Esophagus squamous epithelium (tissue), 5 donors: ENCODE data around the gene LIMS1. TPM values are rescaled to one million over a fixed set of nuclear protein-coding genes. Genes with fewer than 3 reads are reported as not detected.
A peak's percentile ranks its signal among the peaks of the same experiment; 100 is the strongest.

Experiments
- DNase-seq: peaks from one replicate; lab custom pipeline; 2025; lab: John Stamatoyannopoulos, UW
- H3K27ac ChIP-seq, 4 donors: fragments of 200-600 bp; sonication (generic); one replicate each; pipeline ENCODE4 v1.5.1; 2016 to 2019; ENCODE audit warnings: mild to moderate bottlenecking in 1 of 4
- H3K27me3 ChIP-seq, 4 donors: fragments of 200-600 bp; sonication (generic); 1 replicate in 3 of 4; 2 replicates in 1 of 4; pipeline versions ENCODE4 v1.5.1 to v1.6.0; 2017 to 2021; ENCODE audit warnings: antibody characterized with exemption in 1 of 4
- H3K36me3 ChIP-seq, 3 donors: fragments of 200-600 bp; sonication (generic); one replicate each; pipeline ENCODE4 v1.5.1; 2016 to 2019
- H3K4me1 ChIP-seq, 3 donors: fragments of 200-600 bp; sonication (generic); one replicate each; pipeline ENCODE4 v1.5.1; 2017 to 2019
- H3K4me3 ChIP-seq, 4 donors: fragments of 200-600 bp; sonication (generic); 1 replicate in 3 of 4; 2 replicates in 1 of 4; pipeline ENCODE4 v1.5.1; 2016 to 2019; ENCODE audit warnings: mild to moderate bottlenecking in 2 of 4, moderate library complexity in 1 of 4
- H3K9me3 ChIP-seq, 3 donors: fragments of 200-600 bp; sonication (generic); one replicate each; pipeline ENCODE4 v1.5.1; 2016 to 2019
- CTCF ChIP-seq, 6 experiments: fragments of 450-650 bp in 4 of 6; fragments of 200-600 bp in 2 of 6; sonication (generic) in 2 of 6; IDR thresholded peaks; one replicate each; pipeline ENCODE4 v1.5.1; 2016 to 2019; ENCODE audit warnings: antibody characterized with exemption in 6 of 6, mild to moderate bottlenecking in 4 of 6, moderate library complexity in 4 of 6
- POLR2A ChIP-seq, 4 donors: fragments of 450-650 bp; IDR thresholded peaks; one replicate each; pipeline ENCODE4 v1.6.1; 2017; ENCODE audit warnings: antibody characterized with exemption in 4 of 4, mild to moderate bottlenecking in 4 of 4, moderate library complexity in 3 of 4
- WGBS, 2 donors: methylation state at CpG; one replicate each; pipeline ENCODE4 v1.1.5; 2018; 5-methylcytosine and 5-hydroxymethylcytosine counted together
- intact Hi-C: fragments of 100-400 bp; cut with DNase I; formaldehyde crosslinking; loops from one replicate; pipeline ENCODE4 v1.15.0; 2022
- total RNA-seq, 4 donors: library from RNA; depleted of rRNA; stranded (reverse); fragments of >200 nt; gene quantifications; one replicate each; pipeline ENCODE4 v1.1.0, GENCODE V29; 2016
- donor health status: DM: yes; HTN: yes; CAD: no.

Gene LIMS1
- total RNA-seq, 4 donors from 2014 or later: 37.8 to 66.2 (median 54.0) TPM

GRCh38 chr2:108634576-108635160, 100.4 kb downstream of the LIMS1 start:
- DNase-seq: no peak
- intact Hi-C loops: no loop called here
- Histone ChIP-seq H3K4me1 (peaks cover 6 to 85% (median 35%) of the 10 kb centered on the region in 3 donors), H3K9me3 (no peaks in the 10 kb centered on the region), H3K36me3 (no peaks in the 10 kb centered on the region), H3K4me3 (no peak overlapping the region), H3K27ac (no peak overlapping the region), H3K27me3 (no peaks in the 10 kb centered on the region)
- TF ChIP-seq POLR2A (IDR thresholded peaks at IDR 0.05) (no peak), CTCF (IDR thresholded peaks at IDR 0.05) (no peak)
- WGBS, 2 donors: 62 to 87% methylated on average over 7 to 9 of the region's 10 CpGs

DNA sequence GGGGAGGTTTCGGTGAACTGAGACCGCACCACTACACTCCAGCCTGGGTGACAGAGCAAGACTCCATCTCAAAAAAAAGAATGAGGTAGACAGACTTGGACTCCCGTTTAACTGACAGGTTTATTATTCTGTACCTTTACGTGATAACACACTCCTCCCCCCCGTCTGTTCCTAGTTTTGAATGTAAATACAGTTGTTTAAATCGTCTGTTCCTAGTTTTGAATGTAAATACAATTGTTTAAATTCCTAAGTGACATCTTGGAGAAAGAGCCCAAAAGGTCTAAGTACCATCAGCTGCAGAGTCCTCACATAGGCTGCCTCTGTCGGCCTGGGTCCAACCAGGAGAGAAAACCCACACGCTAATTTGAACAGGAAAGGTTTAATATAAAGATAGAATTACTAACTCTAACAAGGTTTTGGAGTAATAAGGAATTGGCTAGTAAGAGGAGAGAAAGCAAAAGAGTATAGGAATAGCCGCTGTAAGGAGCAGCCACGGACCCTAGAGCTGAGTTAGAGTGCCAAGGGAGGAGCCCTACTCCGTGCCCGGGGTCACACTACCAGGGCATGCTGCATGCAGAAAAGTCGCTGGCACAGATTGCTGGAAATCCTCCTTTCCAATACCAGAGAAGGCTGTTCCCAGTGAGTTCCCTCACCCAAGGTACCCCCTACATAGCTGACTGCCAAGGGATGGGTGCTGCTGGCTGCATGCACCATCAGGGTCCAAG, 101.5 kb downstream of the LIMS1 start:
- no peaks in the 10 kb centered on the region for H3K27me3 ChIP-seq
- DNase-seq: no peak
- WGBS, 2 donors: 52 to 71% methylated on average over 13 of the region's 13 CpGs
- TF ChIP-seq POLR2A (IDR thresholded peaks at IDR 0.05) (no peak), CTCF (IDR thresholded peaks at IDR 0.05) (no peak)
- H3K4me1 ChIP-seq: peaks cover 6 to 92% (median 38%) of the 10 kb centered on the region in 3 donors
- intact Hi-C loops: no loop called here
- no peaks in the 10 kb centered on the region for H3K9me3 ChIP-seq
- H3K4me3 ChIP-seq: no peak overlapping the region
- H3K27ac ChIP-seq: peak overlapping the region in 3 of 4 donors; percentile 34 to 47 (median 46)
- no peaks in the 10 kb centered on the region for H3K36me3 ChIP-seq

- intact Hi-C loops: no loop called here
- Histone ChIP-seq H3K27ac (peak overlapping the region in 3 of 4 donors; percentile 3 to 47 (median 46)), H3K27me3 (no peaks in the 10 kb centered on the region), H3K9me3 (no peaks in the 10 kb centered on the region), H3K36me3 (no peaks in the 10 kb centered on the region), H3K4me3 (no peak overlapping the region), H3K4me1 (peaks cover 6 to 82% (median 36%) of the 10 kb centered on the region in 3 donors)
- WGBS, 2 donors: 34% methylated on average over 4 of the region's 4 CpGs
- no peak for TF ChIP-seq POLR2A (IDR thresholded peaks at IDR 0.05)
- no peak for TF ChIP-seq CTCF (IDR thresholded peaks at IDR 0.05)
- no peak for DNase-seq
These were observed 103.0 kb downstream of the LIMS1 start for GRCh38 chr2:108637304-108637669.

- intact Hi-C loops: no loop called here
- H3K36me3 ChIP-seq: peaks cover 0 to 6% (median 0%) of the 10 kb centered on the region in 3 donors
These were observed 106.5 kb downstream of the LIMS1 start for GRCh38 chr2:108640731-108641130.

More at GRCh38 chr2:108640731-108641130, 106.5 kb downstream of the LIMS1 start:
- Histone ChIP-seq H3K27ac (peak overlapping the region in 1 of 4 donors; percentile 35), H3K27me3 (no peaks in the 10 kb centered on the region), H3K4me1 (peaks cover 6 to 47% (median 25%) of the 10 kb centered on the region in 3 donors), H3K9me3 (no peaks in the 10 kb centered on the region), H3K4me3 (no peak overlapping the region)
- TF ChIP-seq POLR2A (IDR thresholded peaks at IDR 0.05) (no peak), CTCF (IDR thresholded peaks at IDR 0.05) (no peak)
- WGBS, 2 donors: 51 to 62% methylated on average over 4 of the region's 4 CpGs
- DNase-seq: no peak
